Heart left ventricle (tissue), 13 donors: ENCODE results near the gene EHD1.

ENCODE experiments used
- POLR2A ChIP-seq, 2 donors: fragments of 450-650 bp; IDR thresholded peaks; one replicate each; pipeline ENCODE4 v1.6.1; 2017; ENCODE audit warnings: antibody characterized with exemption in 2 of 2, mild to moderate bottlenecking in 2 of 2, moderate library complexity in 2 of 2
- TF ChIP-seq, protein P1 (sequence below), 12 donors: fragments of 200-600 bp; sonication (generic) in 4 of 12; IDR thresholded peaks; one replicate each; pipeline versions ENCODE4 v1.5.0 to v1.8.0; 2018 to 2022; ENCODE audit warnings: antibody characterized with exemption in 12 of 12, mild to moderate bottlenecking in 5 of 12
- donor health status: ischemic (EF 13 %, LVEDD 7.1; RV severe dilation, severe dysfunction).
- donor health status: DM: no; HTN: yes; CAD: no.
- donor health status: DM: no; HTN: no; CAD: no.
- donor health status: ischemic (EF 25% LVEDD 6.9; RV normal size, moderate dysfunction).
- donor health status: ischemic (EF 25% LVEDD 5.7; RV mildly dilated, moderate dysfunction).
- donor health status: ischemic (EF 35%, LVEDD 5.7; RV mildly dilated, moderate dysfunction).
- donor health status: nonischemic (EF 11% LVEDD 7.7; RV severe dilation, severe dysfunction).
- donor health status: DM: yes; HTN: yes; CAD: no.
- donor health status: PGD.
- donor health status: ischemic (EF 29% LVEDD 5.4; RV normal size, mild dysfunction).
- donor health status: nonischemic (EF 23%, LVEDD 6.1; RV moderate dilation, normal function).

- TF ChIP-seq, protein P1, sequence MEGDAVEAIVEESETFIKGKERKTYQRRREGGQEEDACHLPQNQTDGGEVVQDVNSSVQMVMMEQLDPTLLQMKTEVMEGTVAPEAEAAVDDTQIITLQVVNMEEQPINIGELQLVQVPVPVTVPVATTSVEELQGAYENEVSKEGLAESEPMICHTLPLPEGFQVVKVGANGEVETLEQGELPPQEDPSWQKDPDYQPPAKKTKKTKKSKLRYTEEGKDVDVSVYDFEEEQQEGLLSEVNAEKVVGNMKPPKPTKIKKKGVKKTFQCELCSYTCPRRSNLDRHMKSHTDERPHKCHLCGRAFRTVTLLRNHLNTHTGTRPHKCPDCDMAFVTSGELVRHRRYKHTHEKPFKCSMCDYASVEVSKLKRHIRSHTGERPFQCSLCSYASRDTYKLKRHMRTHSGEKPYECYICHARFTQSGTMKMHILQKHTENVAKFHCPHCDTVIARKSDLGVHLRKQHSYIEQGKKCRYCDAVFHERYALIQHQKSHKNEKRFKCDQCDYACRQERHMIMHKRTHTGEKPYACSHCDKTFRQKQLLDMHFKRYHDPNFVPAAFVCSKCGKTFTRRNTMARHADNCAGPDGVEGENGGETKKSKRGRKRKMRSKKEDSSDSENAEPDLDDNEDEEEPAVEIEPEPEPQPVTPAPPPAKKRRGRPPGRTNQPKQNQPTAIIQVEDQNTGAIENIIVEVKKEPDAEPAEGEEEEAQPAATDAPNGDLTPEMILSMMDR (IDR thresholded peaks at IDR 0.05), result no peak
- TF ChIP-seq POLR2A (IDR thresholded peaks at IDR 0.05), result peak; percentile 79 to 96
Observed at GRCh38 chr11:64916775-64917662, 38.6 kb upstream of the EHD1 start, which contains the start of gene ATG2A.
